Fibroblast of peridontal ligament (primary cell): Measurements from ENCODE around the gene SENP2.
"Not testable (repeated sequence)": the region's sequence is repeated elsewhere in the genome, so short reads cannot be mapped to it uniquely, and the experiment has no call there.

Experiments used
- DNase-seq: peaks from one replicate; pipeline ENCODE4 v3.0.0-alpha.2; 2010; ENCODE audit errors: extremely low read depth

SENP2 gene

DNA sequence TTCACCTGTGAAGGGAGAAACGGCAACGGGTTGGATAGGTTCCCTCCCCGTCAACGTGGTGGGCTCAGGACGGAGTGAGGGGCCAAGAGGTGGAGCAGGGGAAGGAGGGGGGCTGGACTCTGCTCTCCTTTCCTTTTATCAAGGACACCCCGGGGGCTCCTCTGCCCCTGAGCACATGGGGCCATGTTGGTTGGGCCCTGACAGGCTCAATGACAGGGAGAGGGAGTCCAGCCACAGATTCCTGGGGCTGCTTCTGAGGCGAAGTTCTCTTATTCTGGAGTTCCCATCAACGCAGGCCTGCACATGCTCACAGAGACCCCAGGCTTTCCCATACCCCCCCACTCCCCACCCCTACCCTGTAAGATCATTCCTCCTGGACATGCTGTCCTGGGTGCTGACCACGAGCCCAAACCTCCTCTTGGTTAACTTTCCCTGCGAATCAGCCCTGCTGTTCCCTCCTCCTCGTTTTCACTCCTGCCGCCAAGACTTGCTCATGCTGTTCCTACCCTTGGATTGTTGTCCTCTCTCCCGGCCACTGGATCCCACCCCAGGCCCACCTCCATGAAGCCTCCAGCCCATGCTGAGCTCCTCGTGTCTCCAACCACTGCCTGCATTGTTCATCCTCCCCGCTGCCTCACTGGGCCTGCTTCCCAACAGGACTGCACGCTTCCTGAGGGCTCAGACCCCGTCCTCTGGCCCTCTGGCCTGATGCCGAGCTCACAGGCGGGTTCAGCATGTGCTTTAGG is 61.2 kb downstream of the SENP2 start:
- DNase-seq: no peak

GRCh38 chr3:185647880-185648210 is 61.8 kb downstream of the SENP2 start:
- DNase-seq: no peak

GRCh38 chr3:185648396-185648795 is 62.3 kb downstream of the SENP2 start:
- DNase-seq: no peak

- no peak for DNase-seq
These were observed 63.3 kb downstream of the SENP2 start for GRCh38 chr3:185649414-185649813.

DNA sequence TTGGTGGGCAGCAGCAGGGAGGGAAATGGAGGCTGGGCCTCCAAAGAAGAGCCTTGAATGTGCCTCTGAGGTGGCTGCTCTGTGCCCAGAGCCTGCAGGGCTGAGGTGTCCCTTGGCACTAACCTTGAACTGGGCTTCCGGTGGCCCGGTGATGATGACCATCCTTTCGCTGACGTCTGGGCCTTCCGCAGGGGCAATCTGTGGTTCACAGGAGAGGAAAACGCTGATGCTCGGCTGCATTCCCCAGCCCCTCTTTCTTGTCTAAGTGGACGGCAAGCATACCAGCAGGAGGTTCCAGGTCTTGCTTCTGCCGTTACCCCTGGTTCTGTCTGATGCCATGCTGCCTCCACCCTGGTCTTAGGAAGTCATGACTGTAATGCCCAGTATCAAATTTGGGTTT is 65.9 kb downstream of the SENP2 start:
- DNase-seq: no peak

GRCh38 chr3:185653949-185654757 is 68.1 kb downstream of the SENP2 start:
- DNase-seq: no peak

DNA sequence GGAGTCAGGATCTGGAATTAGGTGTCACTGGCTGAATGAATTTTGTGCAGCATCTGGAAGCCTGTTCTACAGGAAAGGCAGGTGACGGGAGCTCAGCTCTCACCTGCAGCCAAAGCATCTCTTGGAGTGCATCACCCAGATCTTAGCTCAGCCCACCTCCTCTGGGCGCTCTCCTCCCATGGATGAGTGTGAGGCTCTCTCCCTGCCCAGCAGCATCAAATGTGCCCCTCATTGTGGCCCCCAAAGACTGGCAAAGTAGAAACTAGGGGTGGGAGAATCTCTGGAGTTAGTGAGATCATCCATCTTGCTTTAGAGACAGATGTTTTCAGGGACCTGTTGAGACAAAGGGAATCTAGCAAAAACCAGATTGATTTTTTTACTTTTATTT is 68.7 kb downstream of the SENP2 start:
- DNase-seq: no peak

DNA sequence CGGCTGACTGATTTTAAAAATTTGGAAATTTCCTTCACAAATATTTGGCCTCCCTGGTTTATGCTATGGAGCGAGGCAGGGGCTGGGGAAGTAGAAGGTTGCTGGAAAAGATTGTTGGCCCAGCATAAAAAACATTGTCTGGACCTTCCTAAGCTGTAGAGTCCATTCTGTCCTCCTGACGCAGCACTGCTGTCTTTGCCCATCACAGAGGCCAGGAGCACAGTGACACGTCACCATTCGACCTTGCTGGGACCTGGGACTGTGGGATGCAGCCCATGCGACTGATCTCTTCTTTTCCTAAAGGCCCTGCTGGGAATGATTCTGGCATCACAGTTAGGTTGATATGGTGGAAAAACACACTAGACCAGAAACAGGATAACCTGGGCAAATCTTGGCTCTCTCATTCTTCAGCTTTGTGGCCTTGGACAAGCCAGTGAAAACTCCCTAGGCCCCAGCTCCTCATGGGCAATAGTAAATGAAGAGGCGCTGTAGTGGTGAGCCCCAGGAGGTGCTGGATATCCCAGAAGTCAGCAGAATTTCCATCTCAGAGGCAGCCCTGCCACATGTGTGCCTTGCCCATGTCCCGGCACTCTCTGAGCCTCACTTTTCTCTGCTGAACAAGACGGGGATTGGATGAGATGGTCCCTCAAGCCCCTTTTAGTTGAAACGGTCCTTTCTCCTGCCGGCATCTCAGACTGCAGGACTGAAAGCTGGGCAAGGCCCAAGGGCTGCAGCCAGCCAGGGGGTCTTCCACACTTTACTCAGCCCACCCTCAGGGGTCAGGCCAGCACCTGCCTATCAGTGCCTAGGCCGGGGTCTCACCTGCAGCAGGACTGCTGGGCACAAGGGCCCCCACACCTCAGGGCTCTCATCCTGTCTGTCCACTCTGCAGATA is 69.6 kb downstream of the SENP2 start:
- no peak for DNase-seq

GRCh38 chr3:185656321-185656840 is 70.3 kb downstream of the SENP2 start:
- peak; percentile 99 for DNase-seq

- DNase-seq: no peak
These were observed 71.1 kb downstream of the SENP2 start for GRCh38 chr3:185657211-185657610.

DNA sequence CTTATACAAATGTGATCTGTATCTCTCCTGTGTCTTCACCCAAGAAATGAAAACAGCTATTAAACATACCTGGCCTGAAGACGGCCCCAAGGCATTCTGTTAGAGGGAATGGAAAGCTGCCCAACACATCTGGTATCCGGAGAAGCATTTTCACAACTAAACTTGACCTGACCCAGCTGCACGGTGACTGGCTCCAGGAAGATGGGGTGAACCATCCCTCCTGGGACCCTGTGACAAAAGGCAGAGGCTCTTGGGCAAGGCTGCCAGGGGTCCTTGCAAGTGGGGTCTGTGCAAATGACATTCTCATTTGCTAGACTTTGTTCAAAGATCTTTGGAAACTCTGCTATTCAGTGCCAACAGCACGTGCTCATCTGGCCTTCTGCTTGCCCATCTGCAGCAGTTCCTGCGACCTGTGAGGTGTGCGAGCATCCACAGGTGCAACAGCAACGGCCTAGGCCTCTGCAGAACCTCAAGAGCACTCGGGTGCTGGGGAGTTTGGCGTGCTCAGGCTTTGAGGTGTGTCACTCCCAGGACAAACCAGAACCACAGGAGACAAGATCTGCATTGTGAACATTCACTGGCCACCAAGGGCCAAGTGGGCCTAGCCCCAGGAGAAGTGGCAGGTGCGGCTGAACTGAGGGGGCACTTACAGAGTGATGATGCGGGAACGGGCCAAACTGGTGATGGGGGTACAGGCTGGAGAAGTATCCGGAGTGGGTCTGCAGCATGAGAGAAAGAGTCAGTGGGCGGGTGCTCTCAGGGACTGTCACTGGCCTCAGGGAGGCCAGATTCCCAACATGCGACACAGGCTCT is 71.8 kb downstream of the SENP2 start:
- DNase-seq: no peak

GRCh38 chr3:185658504-185658912 is 72.4 kb downstream of the SENP2 start:
- peak; percentile 97 for DNase-seq

- no peak for DNase-seq
These were observed 72.8 kb downstream of the SENP2 start for GRCh38 chr3:185658943-185659342.

GRCh38 chr3:185659942-185660921 is 74.1 kb downstream of the SENP2 start:
- DNase-seq: peak; percentile 86

GRCh38 chr3:185661296-185661695 is 75.2 kb downstream of the SENP2 start:
- DNase-seq: not testable (repeated sequence)

GRCh38 chr3:185661772-185662171 is 75.7 kb downstream of the SENP2 start:
- no peak for DNase-seq

GRCh38 chr3:185663929-185664328 is 77.8 kb downstream of the SENP2 start:
- DNase-seq: no peak

DNA sequence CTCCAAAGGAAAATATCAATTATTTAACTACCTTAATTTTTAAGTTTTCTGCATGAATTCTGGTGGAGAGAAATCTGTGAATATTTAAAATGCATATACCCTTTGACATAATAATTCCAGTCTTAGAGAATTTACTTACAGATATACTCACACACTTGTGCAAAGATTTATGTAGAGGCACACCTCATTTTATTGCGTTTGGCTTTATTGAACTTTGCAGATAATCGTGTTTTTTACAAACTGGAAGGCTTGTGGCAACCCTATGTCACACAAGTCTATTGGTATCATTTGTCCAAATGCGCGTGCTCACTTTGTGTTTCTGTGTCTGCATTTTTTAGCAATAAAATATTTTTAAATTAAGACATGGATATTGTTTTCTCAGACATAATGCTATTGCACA is 81.5 kb downstream of the SENP2 start:
- no peak for DNase-seq

DNA sequence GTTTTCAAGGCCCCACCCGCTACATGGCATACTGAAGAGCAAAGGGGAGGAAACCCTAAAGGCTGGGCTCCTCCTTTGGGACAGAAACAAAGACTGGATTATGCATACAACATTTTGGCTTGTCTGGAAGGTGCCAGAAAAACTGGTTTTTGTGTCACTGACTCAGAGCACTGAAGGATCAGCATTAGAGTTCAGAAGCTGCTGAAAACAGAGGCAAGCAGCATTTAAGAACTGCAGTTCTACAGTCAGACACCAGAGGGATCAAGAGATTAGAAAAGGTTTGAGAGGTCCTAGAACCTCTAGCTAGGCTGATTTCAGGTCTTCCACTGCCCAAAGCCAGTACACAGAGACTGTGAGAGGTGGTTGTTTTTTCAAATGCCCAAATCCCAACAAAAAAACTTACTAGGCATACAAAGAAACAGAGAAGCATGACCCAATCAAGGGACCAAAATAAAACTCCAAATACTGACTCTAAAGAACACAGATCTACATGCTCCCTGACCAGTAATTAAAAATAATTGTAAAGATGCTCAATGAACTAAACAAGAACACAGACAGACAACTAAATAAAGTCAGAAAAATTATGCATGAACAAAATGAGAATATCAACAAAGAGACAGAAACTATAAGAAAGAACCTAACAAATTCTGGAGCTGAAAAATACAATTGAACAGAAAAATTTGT is 91.2 kb downstream of the SENP2 start:
- peak; percentile 90 for DNase-seq
